Amygdala (tissue), 56 donors: ENCODE measurements around the gene CNTNAP1.
"Not testable (repeated sequence)": the region's sequence is repeated elsewhere in the genome, so short reads cannot be mapped to it uniquely, and the experiment has no call there.

ENCODE experiments used
- DNase-seq, 56 donors: peaks; one replicate each; lab custom pipeline; 2025; lab: John Stamatoyannopoulos, UW

CNTNAP1 gene

DNA sequence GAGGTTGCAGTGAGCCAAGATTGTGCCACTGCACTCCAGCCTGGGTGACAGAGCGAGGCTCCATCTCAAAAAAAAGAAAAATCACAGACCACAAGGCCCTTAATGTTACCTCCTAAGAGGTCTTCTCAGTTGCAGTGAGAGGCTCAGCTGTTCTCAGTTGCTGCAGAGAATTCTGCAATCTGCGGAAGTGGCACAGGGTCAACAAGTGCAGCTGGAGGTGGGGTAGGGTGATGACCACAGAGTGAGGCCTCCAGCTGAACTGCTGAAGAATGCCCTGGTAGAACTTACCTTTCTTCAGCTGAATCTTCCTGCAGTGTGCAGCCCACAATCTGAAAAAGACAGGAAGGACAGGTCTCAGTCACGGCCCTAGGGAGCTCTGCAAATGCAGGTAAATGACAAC lies 26.3 kb downstream of the CNTNAP1 start:
- DNase-seq: no peak

- no peak for DNase-seq
Measured at GRCh38 chr17:42709561-42709960, 27.2 kb downstream of the CNTNAP1 start.

DNA sequence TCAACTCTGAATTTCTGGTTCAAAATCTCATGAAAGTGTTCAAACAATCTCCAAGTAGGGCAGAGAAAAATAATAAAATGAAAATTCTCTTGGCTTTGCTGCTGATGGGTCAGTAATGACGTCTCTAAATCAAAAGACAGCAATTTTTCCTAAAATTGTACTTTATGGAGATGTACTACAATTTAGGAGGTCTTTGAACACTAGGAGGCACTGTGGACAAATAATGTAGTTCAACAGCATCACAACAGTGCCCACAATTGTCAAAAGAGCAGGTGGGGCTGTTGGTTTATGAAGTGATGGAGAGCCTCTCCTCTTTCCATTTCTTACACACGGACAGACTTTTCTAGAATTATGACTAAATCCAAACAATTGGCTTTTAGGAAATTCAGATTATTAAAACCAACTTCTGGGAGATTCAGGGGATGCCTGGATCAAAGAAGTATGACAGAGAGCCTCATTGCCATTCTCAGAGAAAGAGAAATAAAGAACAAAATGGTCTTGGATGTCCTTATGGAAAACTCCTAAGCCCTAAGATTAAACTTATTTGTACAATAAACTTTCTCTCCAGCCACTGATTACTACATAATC lies 38.8 kb downstream of the CNTNAP1 start:
- DNase-seq: peak in 13 of 56 donors; percentile 4 to 61 (median 23)

DNA sequence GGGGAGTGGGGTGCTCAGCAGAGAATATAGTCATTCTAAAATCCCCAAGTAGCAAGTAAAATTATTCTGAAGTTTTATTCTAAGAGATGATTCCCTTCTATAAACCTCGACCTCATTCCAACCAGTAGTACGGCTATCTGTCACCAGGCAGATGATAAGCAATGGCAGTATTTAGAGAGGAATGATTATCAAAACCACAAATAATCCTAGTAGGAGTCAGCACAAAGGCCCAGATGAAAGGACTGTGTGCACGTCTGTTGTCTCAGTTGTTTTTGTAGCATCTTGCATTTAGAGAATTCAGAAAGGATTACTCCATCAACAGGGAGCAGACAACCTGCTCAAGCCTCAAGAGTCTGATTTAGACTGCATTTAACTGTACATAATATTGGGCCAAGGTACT lies 41.3 kb downstream of the CNTNAP1 start:
- no peak for DNase-seq

DNA sequence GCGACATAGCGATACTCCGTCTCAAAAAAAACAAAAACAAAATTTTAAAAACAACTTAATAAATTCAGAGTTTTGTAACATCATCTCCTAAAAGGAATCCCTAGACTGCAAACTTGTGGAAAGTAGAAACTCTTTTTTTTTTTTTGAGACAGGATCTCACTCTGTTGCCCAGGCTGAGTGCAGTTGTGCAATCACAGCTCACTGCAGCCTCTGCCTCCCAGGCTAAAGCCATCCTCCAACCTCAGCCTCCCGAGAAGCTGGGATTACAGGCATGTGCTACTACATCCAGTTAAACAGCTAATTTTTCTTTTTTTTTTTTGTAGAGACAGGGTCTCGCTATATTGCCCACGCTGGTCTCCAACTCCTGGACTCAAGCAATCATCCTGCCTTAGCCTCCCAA lies 42.8 kb downstream of the CNTNAP1 start:
- DNase-seq: no peak

DNA sequence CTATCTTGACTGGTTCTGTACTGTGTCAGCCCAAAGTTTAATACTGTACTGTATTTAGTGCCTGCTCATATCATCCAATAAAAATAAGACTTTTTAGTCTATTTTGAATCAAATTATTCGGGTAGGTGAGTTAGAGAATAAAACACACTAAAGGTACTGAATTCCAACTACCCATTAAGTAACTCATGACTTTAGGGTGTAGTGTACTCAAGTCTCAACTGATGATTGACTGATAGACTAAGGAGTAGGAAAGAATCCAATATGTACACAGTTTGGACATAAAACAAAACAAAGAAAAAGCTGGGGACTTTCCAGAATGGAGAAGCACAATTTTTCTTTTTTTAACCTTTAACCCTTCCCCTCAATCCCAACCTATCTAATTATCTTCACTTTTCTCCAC lies 58.4 kb downstream of the CNTNAP1 start:
- no peak for DNase-seq

DNA sequence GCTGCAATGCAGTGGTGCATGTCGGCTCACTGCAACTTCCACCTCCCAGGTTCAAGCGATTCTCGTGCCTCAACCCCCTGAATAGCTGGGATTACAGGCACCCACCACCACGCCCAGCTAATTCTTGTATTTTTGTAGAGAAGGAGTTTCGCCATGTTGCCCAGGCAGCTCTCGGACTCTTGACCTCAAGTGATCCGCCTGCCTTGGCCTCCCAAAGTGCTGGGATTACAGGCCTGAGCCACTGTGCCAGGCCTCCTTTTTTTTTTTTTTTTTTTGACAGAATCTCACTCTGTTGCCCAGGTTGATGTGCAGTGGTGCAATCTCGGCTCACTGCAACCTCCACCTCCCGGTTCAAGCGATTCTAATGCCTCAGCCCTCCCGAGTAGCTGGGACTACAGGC lies 60.6 kb downstream of the CNTNAP1 start:
- DNase-seq: not testable (repeated sequence)

DNA sequence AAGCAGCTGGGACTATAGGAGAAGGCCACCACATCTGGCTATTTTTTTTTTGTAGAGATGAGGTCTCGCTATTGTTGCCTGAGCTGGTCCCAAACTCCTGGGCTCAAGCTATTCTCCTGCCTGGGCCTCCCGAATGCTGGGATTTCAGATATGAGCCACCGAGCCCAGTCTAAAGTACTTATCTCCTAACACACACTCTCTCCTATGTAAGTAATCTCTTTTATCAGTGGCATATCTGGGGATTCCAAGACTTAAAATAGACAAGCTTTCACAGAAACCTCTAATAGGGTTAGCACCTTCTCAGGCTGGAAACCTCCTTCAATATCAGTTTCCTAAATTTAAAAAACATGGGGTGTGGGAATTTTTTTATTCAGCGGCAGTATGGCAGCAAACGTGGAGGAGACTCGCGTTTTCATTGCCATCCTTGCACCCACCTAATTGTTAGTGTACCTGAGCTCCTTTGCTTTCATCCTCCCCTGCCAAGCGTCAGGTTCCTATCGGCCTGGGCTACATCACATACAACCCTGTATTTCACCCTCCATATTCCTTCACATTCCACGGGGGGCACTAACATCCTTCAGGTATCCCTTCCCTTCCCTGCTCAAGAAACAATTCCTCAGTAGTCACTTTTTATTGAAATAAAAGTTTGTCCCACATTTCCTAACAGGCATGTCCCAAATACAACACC lies 61.4 kb downstream of the CNTNAP1 start:
- DNase-seq: no peak

DNA sequence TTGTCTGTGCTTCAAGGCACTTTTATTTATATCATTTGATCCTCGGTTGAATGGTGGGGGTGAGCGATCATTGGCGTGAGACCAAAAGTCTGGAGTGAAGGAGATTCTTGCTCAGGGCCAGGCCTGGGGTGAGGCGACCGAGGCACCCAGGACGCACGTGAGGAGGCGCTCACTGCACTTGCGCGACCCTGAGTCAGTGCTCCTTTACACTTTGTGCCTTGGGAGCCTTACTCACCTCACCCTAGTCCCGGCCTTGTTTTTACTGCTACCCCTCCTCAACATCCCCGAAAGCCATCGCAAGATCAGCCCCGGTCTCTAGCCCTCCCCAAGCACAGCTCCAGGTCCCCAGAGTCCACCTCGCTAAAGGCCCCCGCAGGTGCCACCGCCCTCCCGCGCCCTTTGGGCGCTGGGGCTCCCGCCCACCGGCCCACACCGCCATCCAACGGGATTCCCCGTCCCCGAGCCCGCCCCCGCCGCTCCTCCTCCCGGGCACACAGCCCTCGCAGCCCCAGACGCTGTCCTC lies 62.0 kb downstream of the CNTNAP1 start:
- DNase-seq: peak in 35 of 56 donors; percentile 7 to 90 (median 64)

GRCh38 chr17:42744806-42745617 lies 62.7 kb downstream of the CNTNAP1 start, which contains the start of gene EZH1:
EZH1 (minus strand) TSS chr17:42745040; CDS start chr17:42728941, 16,099 bp downstream.
- DNase-seq: peak; percentile 40 to 91 (median 82)

DNA sequence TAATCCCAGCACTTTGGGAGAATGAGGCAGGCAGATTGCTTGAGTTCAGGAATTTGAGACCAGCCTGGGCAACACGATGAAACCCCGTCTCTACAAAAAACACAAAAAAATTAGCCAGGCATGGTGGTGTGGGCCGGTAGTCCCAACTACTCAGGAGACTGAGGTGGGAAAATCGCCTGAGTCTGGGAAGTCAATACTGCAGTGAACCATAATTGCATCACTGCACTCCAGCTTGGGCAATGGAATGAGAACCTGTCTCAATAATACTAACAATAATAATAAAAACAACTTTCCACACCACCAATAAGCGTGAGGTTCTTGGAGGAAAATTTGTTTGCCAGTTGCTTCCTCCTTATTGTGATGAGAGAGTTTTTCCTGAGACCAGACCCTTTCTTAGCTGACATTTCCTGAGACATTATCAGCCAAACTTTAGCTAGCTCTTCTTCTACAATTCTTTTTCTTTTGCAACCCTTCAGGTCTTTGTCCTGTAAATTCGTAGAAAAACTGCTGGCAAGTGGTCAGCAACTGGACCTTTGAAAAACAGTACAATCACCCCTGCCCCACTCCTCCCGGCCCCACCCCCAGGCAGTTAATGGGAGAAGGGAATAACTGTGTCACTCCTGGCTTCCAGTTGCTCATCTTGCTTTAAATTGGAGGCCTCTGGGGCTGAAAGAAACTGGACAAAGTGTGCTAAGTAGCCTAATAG lies 66.0 kb downstream of the CNTNAP1 start:
- no peak for DNase-seq

DNA sequence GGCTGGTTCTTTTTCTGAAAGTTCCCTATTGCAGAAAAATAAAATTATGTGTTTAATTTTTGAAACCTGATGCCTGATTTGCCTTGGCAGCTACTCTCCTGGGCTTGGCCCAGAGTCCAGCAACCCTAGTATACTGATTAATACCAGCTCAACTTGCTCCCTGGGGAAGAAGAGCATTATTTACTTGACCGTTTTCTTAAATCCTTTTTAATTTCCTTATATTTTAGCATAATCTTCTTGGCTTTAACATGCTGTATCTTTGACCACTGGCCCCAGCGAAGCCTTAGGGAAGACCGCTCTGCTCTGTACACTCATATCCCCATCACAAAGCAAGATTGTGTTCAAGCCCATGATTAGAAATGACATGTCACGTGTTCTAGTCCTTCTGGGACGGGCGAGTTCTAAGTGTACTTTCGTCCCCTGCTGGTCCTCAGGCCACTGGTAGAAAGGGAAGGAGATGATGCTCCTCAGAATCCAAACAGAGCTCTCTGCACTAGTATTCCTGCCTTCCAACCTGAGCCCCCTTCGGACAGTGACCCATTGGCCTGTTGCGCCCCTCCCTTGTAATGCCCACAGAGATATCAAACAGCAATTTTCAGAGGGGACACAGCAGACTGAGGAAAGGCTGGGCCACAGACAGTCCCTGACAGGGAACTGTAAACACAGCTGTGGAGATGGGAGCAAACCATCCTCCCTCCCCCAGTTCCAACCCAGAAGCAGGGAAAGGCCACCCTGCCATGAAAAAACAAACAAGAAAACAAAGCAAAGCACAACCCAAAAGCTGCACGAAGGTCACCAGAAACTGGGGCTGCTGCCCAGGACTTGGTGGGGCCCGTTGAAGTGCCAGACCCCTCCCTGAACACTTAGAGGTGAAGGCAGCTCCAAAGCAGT lies 66.8 kb downstream of the CNTNAP1 start:
- peak in 2 of 56 donors; percentile 5 to 17 for DNase-seq
